ENCODE data around the gene HECW1. TPM values are rescaled to one million over a fixed set of nuclear protein-coding genes. Genes with fewer than 3 reads are reported as not detected.

HECW1 gene
- total RNA-seq, 1 experiment from 2014 or later, result 2.7 TPM

DNA sequence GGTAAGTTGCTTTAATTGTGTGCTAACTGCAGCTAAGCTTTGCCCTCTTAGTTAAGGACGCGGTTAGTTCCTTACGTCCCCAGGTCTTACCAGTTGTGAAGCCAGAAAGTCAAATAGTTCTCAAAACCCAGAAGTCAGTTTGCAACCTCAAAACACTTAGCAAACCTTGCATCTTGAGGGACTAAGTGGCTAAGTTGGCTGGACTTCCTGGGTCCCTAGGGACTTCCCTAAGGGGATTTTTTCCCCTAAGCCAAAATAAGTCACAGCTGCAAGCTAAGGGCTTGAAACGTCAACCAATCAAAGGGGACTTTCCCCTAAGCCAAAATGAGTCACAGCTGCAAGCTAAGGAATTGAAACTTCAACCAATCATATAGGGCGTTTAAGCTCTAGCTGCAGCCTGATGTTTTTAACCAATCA lies 36.2 kb upstream of the HECW1 start:
- H3K9me3 ChIP-seq (ENCODE audit: insufficient read depth, low read depth), result no peaks in the 10 kb centered on the region
- H3K4me2 ChIP-seq, result no peak overlapping the region; the same call in 1 of the 2 replicates
- H3K9me2 ChIP-seq (ENCODE audit: insufficient read depth), result no peaks in the 10 kb centered on the region
- no peaks in the 10 kb centered on the region for H3K4me1 ChIP-seq (replicated peaks; ENCODE audit: insufficient read depth)
- no peak overlapping the region for H3K27ac ChIP-seq
- ChIA-PET CTCF (no interaction called here), POLR2A (ENCODE audit: unreplicated experiment) (no interaction called here)
- H3K36me3 ChIP-seq (ENCODE audit: low read depth), result no peaks in the 10 kb centered on the region
- no peaks in the 10 kb centered on the region for H4K20me1 ChIP-seq (ENCODE audit: insufficient read depth)
- intact Hi-C loops (cut with micrococcal nuclease; ENCODE audit: unreplicated experiment), result no loop called here
- H3K79me2 ChIP-seq (ENCODE audit: low read depth), result no peaks in the 10 kb centered on the region
- no peak overlapping the region for H3K4me3 ChIP-seq
- TF ChIP-seq CTCF (conservative IDR thresholded peaks at IDR 0.05), result no peak
- no peak for TF ChIP-seq EZH2 (IDR thresholded peaks at IDR 0.05; ENCODE audit: low read depth)
- no peaks in the 10 kb centered on the region for H3F3A ChIP-seq (ENCODE audit: insufficient read depth, low read depth)
- H3K27me3 ChIP-seq (ENCODE audit: insufficient read depth, low read depth), result peaks cover 35% of the 10 kb centered on the region
- no peak for DNase-seq
- H2AFZ ChIP-seq, result no peak overlapping the region
- no TSS peak for BruUV-seq (replicated peaks)

DNA sequence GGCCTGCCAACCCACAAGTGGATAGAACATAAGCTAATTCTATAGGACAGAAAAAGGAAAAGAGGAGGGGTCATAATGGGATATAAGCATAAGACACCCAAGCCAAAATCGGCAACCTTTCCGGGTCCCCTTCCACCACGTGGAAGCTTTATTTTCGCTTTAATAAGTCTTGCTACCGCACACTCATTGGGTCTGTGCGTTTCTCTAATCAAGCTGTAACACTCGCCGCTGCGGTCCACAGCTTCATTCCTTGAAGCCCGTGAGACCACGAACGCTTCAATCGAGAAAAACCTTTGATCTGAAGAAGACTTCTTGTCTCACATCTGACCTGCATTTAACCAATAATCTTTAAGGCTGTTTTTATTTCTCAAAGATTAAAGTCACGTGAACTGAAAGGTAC lies 35.8 kb upstream of the HECW1 start:
- CTCF ChIA-PET, result no interaction called here

GRCh38 chr7:43077285-43077684 lies 35.2 kb upstream of the HECW1 start:
- H3F3A ChIP-seq (ENCODE audit: insufficient read depth, low read depth), result no peaks in the 10 kb centered on the region
- H4K20me1 ChIP-seq (ENCODE audit: insufficient read depth), result no peaks in the 10 kb centered on the region
- DNase-seq, result no peak
- intact Hi-C loops (cut with micrococcal nuclease; ENCODE audit: unreplicated experiment), result no loop called here
- H3K4me2 ChIP-seq, result no peak overlapping the region
- peak overlapping the region; percentile 36; the same call in 1 of the 2 replicates for H2AFZ ChIP-seq
- H3K27ac ChIP-seq, result no peak overlapping the region
- ChIA-PET POLR2A (ENCODE audit: unreplicated experiment) (no interaction called here), CTCF (no interaction called here)
- no peaks in the 10 kb centered on the region for H3K4me1 ChIP-seq (replicated peaks; ENCODE audit: insufficient read depth)
- no TSS peak for BruUV-seq (replicated peaks)
- no peaks in the 10 kb centered on the region for H3K9me2 ChIP-seq (ENCODE audit: insufficient read depth)
- no peaks in the 10 kb centered on the region for H3K9me3 ChIP-seq (ENCODE audit: insufficient read depth, low read depth)
- no peak for TF ChIP-seq CTCF (conservative IDR thresholded peaks at IDR 0.05)
- TF ChIP-seq EZH2 (IDR thresholded peaks at IDR 0.05; ENCODE audit: low read depth), result no peak
- no peak overlapping the region for H3K4me3 ChIP-seq
- H3K36me3 ChIP-seq (ENCODE audit: low read depth), result no peaks in the 10 kb centered on the region
- peaks cover 25% of the 10 kb centered on the region for H3K27me3 ChIP-seq (ENCODE audit: insufficient read depth, low read depth)
- H3K79me2 ChIP-seq (ENCODE audit: low read depth), result no peaks in the 10 kb centered on the region

More for the DNA sequence above, 35.8 kb upstream of the HECW1 start:
- H2AFZ ChIP-seq, result no peak overlapping the region
- no peak overlapping the region; the same call in 1 of the 2 replicates for H3K4me2 ChIP-seq
- H3K4me1 ChIP-seq (replicated peaks; ENCODE audit: insufficient read depth), result no peaks in the 10 kb centered on the region
- H3K9me3 ChIP-seq (ENCODE audit: insufficient read depth, low read depth), result no peaks in the 10 kb centered on the region
- DNase-seq, result no peak
- POLR2A ChIA-PET (ENCODE audit: unreplicated experiment), result no interaction called here
- peaks cover 31% of the 10 kb centered on the region for H3K27me3 ChIP-seq (ENCODE audit: insufficient read depth, low read depth)
- no TSS peak for BruUV-seq (replicated peaks)
- no peaks in the 10 kb centered on the region for H3K36me3 ChIP-seq (ENCODE audit: low read depth)
- no peak overlapping the region for H3K27ac ChIP-seq
- no peaks in the 10 kb centered on the region for H3K79me2 ChIP-seq (ENCODE audit: low read depth)
- H3K4me3 ChIP-seq, result no peak overlapping the region
- TF ChIP-seq CTCF (conservative IDR thresholded peaks at IDR 0.05) (no peak), EZH2 (IDR thresholded peaks at IDR 0.05; ENCODE audit: low read depth) (no peak)
- no peaks in the 10 kb centered on the region for H3K9me2 ChIP-seq (ENCODE audit: insufficient read depth)
- intact Hi-C loops (cut with micrococcal nuclease; ENCODE audit: unreplicated experiment), result no loop called here
- no peaks in the 10 kb centered on the region for H3F3A ChIP-seq (ENCODE audit: insufficient read depth, low read depth)
- H4K20me1 ChIP-seq (ENCODE audit: insufficient read depth), result no peaks in the 10 kb centered on the region

Data from PC-9 (cell line).